HL-60 (cell line): ENCODE data around the gene PTPN3.

Experiments
- GABPA ChIP-seq: IDR thresholded peaks from 2 replicates; pipeline ENCODE4 v1.6.1; 2012; ENCODE audit warnings: low read depth
- POLR2AphosphoS5 ChIP-seq: IDR thresholded peaks from 2 replicates; pipeline ENCODE4 v1.6.1; 2012; ENCODE audit warnings: low read depth
- TF ChIP-seq, protein P1 (sequence below): IDR thresholded peaks from one replicate; pipeline ENCODE4 v1.5.1; 2011; ENCODE audit warnings: low read length, control low read depth, inconsistent platforms; ENCODE audit not compliant: insufficient read depth
- TF ChIP-seq, protein P2 (sequence below): IDR thresholded peaks from 2 replicates; pipeline ENCODE4 v1.6.1; 2012; ENCODE audit warnings: low read depth; ENCODE audit not compliant: insufficient replicate concordance

DNA sequence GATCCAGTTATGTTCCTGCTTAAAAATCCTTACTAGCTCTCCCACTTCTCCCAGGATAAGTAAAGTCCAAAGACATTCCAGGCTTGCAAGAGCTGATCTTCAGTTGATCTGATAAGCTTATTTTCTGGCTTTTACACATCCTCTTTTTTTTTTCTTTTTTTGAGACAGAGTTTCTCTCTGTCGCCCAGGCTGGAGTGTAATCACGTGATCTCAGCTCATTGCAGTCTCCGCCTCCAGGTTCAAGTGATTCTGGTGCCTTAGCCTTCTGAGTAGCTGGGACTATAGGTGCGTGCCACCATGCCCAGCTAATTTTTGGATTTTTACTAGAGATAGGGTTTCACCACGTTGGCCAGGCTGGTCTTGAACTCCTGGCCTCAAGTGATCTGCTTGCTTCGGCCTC, 37.3 kb upstream of the PTPN3 start:
- TF ChIP-seq, protein P1, sequence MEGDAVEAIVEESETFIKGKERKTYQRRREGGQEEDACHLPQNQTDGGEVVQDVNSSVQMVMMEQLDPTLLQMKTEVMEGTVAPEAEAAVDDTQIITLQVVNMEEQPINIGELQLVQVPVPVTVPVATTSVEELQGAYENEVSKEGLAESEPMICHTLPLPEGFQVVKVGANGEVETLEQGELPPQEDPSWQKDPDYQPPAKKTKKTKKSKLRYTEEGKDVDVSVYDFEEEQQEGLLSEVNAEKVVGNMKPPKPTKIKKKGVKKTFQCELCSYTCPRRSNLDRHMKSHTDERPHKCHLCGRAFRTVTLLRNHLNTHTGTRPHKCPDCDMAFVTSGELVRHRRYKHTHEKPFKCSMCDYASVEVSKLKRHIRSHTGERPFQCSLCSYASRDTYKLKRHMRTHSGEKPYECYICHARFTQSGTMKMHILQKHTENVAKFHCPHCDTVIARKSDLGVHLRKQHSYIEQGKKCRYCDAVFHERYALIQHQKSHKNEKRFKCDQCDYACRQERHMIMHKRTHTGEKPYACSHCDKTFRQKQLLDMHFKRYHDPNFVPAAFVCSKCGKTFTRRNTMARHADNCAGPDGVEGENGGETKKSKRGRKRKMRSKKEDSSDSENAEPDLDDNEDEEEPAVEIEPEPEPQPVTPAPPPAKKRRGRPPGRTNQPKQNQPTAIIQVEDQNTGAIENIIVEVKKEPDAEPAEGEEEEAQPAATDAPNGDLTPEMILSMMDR = no peak
- TF ChIP-seq GABPA (no peak), POLR2AphosphoS5 (no peak)
- TF ChIP-seq, protein P2, sequence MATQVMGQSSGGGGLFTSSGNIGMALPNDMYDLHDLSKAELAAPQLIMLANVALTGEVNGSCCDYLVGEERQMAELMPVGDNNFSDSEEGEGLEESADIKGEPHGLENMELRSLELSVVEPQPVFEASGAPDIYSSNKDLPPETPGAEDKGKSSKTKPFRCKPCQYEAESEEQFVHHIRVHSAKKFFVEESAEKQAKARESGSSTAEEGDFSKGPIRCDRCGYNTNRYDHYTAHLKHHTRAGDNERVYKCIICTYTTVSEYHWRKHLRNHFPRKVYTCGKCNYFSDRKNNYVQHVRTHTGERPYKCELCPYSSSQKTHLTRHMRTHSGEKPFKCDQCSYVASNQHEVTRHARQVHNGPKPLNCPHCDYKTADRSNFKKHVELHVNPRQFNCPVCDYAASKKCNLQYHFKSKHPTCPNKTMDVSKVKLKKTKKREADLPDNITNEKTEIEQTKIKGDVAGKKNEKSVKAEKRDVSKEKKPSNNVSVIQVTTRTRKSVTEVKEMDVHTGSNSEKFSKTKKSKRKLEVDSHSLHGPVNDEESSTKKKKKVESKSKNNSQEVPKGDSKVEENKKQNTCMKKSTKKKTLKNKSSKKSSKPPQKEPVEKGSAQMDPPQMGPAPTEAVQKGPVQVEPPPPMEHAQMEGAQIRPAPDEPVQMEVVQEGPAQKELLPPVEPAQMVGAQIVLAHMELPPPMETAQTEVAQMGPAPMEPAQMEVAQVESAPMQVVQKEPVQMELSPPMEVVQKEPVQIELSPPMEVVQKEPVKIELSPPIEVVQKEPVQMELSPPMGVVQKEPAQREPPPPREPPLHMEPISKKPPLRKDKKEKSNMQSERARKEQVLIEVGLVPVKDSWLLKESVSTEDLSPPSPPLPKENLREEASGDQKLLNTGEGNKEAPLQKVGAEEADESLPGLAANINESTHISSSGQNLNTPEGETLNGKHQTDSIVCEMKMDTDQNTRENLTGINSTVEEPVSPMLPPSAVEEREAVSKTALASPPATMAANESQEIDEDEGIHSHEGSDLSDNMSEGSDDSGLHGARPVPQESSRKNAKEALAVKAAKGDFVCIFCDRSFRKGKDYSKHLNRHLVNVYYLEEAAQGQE = no peak
